GM08714 (cell line): Measurements from ENCODE around the gene FOXN3.

ENCODE experiments used
- H3K4me3 ChIP-seq: fragments of 200-500 bp; sonication (Bioruptor generic); 2 replicates; pipeline ENCODE4 v1.5.1; 2014; ENCODE audit warnings: mild to moderate bottlenecking, low read length, inconsistent platforms
- ZNF274 ChIP-seq: IDR thresholded peaks from 2 replicates; pipeline ENCODE4 v1.6.1; 2012; ENCODE audit warnings: mild to moderate bottlenecking, low read depth, low read length

FOXN3 gene

DNA sequence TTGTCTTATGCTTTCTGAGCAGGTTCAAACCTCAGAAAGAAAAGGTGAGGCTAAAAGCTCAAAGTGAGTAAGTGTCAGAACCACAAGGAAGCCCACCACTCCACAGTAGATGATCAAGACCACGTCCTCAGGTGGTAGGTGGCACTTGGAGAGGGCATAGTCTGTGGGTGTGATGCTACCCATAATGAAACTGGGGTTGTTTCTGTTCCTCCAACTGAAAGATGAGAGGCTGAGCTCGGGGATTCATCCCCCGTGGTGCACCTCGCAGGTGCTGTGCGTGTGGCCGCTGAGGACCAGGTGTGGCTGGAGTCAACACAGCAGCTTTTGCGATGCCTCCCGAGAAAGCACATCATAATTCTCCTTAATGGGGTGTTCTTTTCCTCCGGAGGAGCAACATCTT is 306.9 kb downstream of the FOXN3 start:
- no peak for TF ChIP-seq ZNF274
- H3K4me3 ChIP-seq, result no peak overlapping the region

DNA sequence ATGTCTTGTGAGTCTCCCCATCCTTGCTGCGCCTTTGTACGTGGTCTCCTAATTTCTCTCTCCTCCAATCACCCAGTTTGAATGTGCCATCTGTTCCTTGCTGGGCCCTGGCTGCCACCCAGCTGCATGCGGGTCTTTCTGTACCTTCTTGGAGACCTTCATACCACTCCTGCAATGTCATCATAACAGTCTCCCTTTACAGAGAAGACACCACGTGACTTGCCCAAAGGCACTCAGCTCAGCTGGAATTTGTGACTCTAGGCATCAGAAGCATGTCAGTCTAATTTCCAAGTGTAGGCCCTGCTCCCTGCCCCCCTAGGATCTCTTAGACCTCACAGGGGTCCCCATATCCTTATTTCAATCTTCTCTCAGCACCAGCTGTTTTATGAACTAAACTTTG is 308.4 kb downstream of the FOXN3 start:
- no peak for TF ChIP-seq ZNF274
- no peak overlapping the region for H3K4me3 ChIP-seq

DNA sequence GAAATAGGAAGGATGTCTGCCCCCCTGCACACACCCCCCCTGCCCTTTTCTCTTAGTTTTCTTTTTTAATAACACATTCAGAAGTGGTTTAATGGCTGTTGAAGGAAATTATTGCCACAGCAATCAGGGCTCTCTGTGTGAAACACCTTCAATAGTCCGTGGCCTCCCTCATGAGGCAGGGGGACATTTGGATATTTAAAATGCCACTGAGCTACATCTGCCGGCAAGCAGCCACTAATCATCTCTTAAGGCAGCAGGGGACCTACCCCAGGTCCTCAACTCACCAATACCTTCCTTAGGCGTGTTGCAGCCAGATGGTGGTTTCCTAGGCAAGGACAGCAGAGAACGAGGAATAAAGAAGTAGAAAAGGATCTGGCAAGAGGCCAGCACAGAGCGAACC is 309.4 kb downstream of the FOXN3 start:
- no peak for TF ChIP-seq ZNF274
- no peak overlapping the region for H3K4me3 ChIP-seq
